NCI-H1930 (cell line): ENCODE measurements around the gene DKKL1.
"Not testable (repeated sequence)": the region's sequence is repeated elsewhere in the genome, so short reads cannot be mapped to it uniquely, and the experiment has no call there.

Experiments
- DNase-seq, 2 experiments: peaks; one replicate each; lab custom pipeline; 2025; lab: John Stamatoyannopoulos, UW

The DKKL1 gene

GRCh38 chr19:49362048-49362928 is 1.4 kb upstream of the DKKL1 start, which contains the start of gene TEAD2:
TEAD2 (minus strand) TSS chr19:49362416; CDS start chr19:49360075, 2,341 bp downstream.
- DNase-seq = no peak

- no peak for DNase-seq
Observed at GRCh38 chr19:49362929-49363267, 779 bp upstream of the DKKL1 start.

- no peak for DNase-seq
Observed at GRCh38 chr19:49364083-49364737, 533 bp downstream of the DKKL1 start.

- DNase-seq = no peak
Observed at GRCh38 chr19:49366110-49366509, 2.4 kb downstream of the DKKL1 start.

- no peak for DNase-seq
Observed at GRCh38 chr19:49368711-49369358, 5.2 kb downstream of the DKKL1 start.

GRCh38 chr19:49371184-49371583 is 7.5 kb downstream of the DKKL1 start:
- DNase-seq = no peak

- DNase-seq = not testable (repeated sequence)
Observed at GRCh38 chr19:49373174-49373573, 9.5 kb downstream of the DKKL1 start.

GRCh38 chr19:49374665-49375434 is 11.2 kb downstream of the DKKL1 start:
- no peak for DNase-seq

- DNase-seq = no peak
Observed at GRCh38 chr19:49378512-49378911, 14.8 kb downstream of the DKKL1 start.

- no peak for DNase-seq
Observed at GRCh38 chr19:49380391-49380790, 16.7 kb downstream of the DKKL1 start.

GRCh38 chr19:49382639-49383038 is 19.0 kb downstream of the DKKL1 start:
- no peak for DNase-seq

GRCh38 chr19:49383599-49383998 is 19.9 kb downstream of the DKKL1 start:
- no peak for DNase-seq

- peak; percentile 86 to 89 for DNase-seq
Observed at GRCh38 chr19:49387936-49388372, 24.3 kb downstream of the DKKL1 start, which contains the start of gene KASH5. KASH5 (plus strand) TSS chr19:49388249; CDS start chr19:49390884, 2,635 bp downstream.

GRCh38 chr19:49389406-49389805 is 25.7 kb downstream of the DKKL1 start:
- DNase-seq = no peak

- no peak for DNase-seq
Observed at GRCh38 chr19:49390131-49390928, 26.7 kb downstream of the DKKL1 start.

- no peak for DNase-seq
Observed at GRCh38 chr19:49390929-49391359, 27.3 kb downstream of the DKKL1 start.

GRCh38 chr19:49391581-49392399 is 28.1 kb downstream of the DKKL1 start:
- peak; percentile 81 to 85 for DNase-seq

GRCh38 chr19:49393881-49394280 is 30.2 kb downstream of the DKKL1 start:
- no peak for DNase-seq

- DNase-seq = no peak
Observed at GRCh38 chr19:49395581-49396407, 32.1 kb downstream of the DKKL1 start.
